HG02571 (cell line): ENCODE results near the gene TRAK1.

Experiments used
- ATAC-seq: cut with Tn5 transposase; IDR thresholded peaks from one replicate; pipeline ENCODE4 v1.9.1; 2021; ENCODE audit warnings: mild to moderate bottlenecking, moderate library complexity; ENCODE audit not compliant: unreplicated experiment

Gene TRAK1

GRCh38 chr3:42228796-42229195, 137.6 kb downstream of the TRAK1 start:
- ATAC-seq, result no peak

DNA sequence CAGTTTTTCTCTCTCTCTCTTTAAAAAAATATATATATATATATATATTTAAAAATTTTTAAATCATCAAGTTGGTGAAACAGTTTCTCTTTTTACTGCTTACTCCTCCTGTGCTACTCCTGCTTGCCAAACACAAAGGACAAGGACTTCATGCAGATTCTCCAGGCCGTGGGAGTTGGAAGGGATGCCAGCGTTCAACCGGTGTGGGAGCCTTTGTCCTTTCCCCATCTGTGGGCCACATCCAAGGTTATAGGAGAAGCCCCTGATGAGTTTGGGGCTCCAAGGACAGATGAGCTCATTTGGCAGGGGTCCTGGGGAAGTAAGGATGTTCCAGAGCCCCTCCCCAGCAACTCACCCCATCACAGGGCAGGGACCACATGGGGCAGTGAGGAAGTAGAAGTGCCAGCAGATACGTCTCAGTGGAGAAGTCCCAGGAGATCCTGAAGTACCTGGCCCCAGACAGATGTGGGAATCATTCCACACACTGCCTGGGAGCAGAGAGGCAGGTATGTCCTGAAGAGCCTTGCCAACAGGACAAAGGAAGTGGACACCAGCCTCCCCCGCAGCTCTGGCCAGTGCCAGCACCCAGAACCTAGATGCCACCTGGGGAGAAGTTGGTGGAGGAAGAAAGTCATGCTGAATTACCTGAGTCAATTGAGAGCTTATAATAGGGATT, 138.2 kb downstream of the TRAK1 start:
- ATAC-seq, result no peak

GRCh38 chr3:42229942-42230688, 139.0 kb downstream of the TRAK1 start:
- no peak for ATAC-seq

- no peak for ATAC-seq
These were observed 139.7 kb downstream of the TRAK1 start for GRCh38 chr3:42230860-42231259.

- ATAC-seq, result no peak
These were observed 144.4 kb downstream of the TRAK1 start for GRCh38 chr3:42235532-42235931.

DNA sequence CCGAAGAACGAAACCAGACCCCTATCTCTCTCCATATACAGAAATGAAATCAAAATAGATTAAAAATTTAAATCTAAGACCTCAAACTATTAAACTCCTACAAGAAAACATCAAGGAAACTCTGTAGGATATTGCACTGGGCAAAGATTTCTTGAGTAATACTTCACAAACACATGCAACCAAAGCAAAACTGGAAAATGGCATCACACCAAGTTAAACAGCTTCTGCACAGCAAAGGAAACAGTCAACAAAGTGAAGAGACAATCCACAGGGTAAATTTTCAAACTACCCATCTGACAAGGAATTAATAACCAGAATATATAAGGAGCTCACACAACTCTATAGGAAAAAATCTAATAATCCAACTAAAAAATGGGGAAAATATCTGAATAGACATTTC, 145.5 kb downstream of the TRAK1 start:
- ATAC-seq, result no peak

- no peak for ATAC-seq
These were observed 154.9 kb downstream of the TRAK1 start for GRCh38 chr3:42246091-42246490.

- ATAC-seq, result peak; percentile 70
These were observed 156.4 kb downstream of the TRAK1 start for GRCh38 chr3:42247576-42248027.

DNA sequence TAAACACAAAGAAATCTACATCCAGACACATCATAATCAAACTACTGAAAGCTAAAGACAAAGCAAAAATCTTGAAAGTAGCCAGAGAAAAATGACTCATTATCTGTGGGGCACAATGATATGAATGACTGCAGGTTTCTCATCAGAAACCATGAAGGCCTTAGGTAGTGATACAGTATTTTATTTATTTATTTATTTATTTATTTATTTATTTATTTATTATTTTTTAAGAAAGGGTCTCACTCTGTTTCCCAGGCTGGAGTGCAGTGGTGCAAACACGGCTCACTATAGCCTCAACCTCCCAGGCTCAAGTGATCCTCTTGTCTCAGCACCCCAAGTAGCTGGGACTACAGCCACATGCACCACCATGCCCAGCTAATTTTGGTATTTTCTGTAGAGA, 159.6 kb downstream of the TRAK1 start:
- ATAC-seq, result no peak

GRCh38 chr3:42254566-42254965, 163.4 kb downstream of the TRAK1 start:
- no peak for ATAC-seq

DNA sequence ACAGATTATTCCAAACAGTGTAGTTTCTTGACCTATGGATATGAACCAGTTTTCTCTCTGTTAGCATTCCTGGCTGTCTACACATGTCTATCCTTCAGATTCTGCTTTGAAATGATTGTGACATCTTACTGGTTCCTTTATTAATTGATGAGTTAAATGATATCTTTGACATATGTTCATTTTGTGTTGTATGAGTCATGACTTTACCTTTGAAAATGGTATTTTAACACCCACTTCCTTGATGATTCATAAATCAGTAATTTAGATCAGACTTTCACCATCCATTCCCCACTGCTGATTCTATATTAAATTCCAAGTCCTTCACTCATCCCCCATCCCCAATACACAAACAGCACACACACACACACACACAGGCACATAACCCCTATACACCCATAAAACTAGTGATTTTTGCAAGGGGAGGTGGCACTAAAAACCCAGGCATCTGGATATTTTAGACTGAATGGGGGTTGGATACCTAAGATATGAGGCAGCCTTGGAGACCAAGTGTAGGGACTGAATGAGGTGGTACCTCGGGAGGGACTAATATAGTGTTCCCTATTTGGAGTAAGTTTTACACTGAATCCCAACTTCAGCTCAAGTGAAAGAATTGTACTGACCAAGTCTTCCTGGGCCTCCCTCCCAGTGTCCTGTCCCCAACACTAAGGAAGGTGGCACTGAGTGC, 165.1 kb downstream of the TRAK1 start:
- ATAC-seq, result no peak

GRCh38 chr3:42257007-42257406, 165.8 kb downstream of the TRAK1 start:
- ATAC-seq, result no peak

- ATAC-seq, result no peak
These were observed 171.4 kb downstream of the TRAK1 start for GRCh38 chr3:42262525-42262924.

GRCh38 chr3:42263354-42264346, 172.5 kb downstream of the TRAK1 start:
- no peak for ATAC-seq

GRCh38 chr3:42264399-42265058, 173.4 kb downstream of the TRAK1 start:
- no peak for ATAC-seq

DNA sequence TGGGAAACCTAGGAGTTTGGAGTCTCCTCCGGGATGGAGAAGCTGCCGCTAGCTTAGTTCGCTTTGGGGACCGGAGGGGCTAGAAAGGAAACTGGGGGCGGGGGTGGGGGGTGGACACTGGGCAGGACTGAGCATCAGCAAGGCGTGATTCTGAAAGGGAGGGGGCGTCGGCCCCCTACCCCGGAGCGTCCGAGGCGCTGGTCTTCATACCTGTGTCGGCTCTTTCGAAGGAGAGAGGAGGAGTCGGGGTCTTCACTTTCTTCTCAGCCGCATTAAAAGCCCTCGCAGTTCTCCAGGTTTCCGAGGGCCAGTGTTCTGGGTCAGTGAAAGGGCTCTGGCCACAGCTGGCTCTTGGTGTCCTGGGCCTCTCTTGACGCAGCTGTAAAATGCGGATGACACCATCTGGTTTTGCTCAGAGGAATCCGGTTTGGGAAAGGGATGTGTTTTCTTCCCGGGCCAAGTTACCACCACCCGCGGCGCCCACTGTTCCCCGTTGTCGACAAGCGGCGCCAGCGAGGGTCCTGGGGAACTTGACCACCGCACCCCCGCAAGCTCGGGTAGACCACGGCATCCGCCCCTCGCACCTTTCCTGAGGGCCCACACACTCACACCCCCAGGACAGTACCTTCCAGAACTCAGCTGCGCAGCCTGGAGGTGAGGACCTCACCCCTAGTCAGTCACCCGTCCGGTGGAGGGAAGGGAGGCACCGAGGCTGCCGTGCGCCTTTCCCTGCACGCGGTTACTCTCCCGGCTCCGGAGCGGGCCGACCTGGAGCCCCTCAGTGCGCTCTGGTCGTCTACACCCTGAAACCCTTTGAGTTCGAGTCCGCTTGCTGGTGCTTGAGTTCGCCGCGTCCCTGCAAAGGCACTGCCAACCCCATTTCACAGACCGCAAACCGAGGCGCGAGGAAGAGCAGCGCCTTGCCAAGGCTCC, 174.2 kb downstream of the TRAK1 start:
- no peak for ATAC-seq

DNA sequence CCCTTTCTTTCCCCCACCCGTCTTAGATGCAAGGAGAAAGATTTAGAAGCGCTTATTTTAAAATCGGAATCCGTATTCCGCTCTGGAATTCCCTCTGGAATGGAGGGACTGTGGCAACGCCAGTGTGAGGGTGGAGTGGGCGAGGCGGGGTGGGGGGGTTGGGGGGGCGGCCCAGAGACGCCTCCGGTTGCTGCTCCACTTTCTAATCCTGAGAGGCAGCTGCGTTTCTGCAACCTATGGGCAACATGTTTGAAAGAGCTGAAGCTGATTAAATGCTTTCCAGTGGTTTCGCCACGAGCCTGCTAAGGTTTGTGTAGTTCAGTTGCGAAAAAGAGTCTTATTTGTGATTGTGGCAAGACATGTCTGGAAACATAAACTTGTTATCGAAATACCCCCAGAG, 174.9 kb downstream of the TRAK1 start, which contains the start of gene CCK:
Gene CCK (minus strand): TSS at position 101 of the 400 bp plus-strand sequence. CDS start 2,555 bp downstream, outside the sequence.
- ATAC-seq, result no peak

GRCh38 chr3:42267878-42268277, 176.7 kb downstream of the TRAK1 start:
- no peak for ATAC-seq

GRCh38 chr3:42269647-42270046, 178.5 kb downstream of the TRAK1 start:
- no peak for ATAC-seq
